Mucosa of rectum (tissue), 2 donors: Measurements from ENCODE around the gene ALOXE3.

Experiments used
- H3K27ac ChIP-seq, 2 donors: one replicate each; pipeline ENCODE4 v1.7.0; 2013; ENCODE audit warnings: inconsistent platforms in 2 of 2, low read depth in 2 of 2, low read length in 2 of 2
- H3K27me3 ChIP-seq, 2 donors: one replicate each; pipeline ENCODE4 v1.7.0; 2013; ENCODE audit warnings: low read length in 2 of 2; ENCODE audit not compliant: control insufficient read depth in 2 of 2, insufficient read depth in 2 of 2
- H3K36me3 ChIP-seq, 2 donors: one replicate each; pipeline ENCODE4 v1.7.0; 2013; ENCODE audit warnings: low read length in 2 of 2; ENCODE audit not compliant: control insufficient read depth in 2 of 2, insufficient read depth in 2 of 2
- H3K4me1 ChIP-seq, 2 donors: one replicate each; pipeline ENCODE4 v1.7.0; 2013; ENCODE audit warnings: low read length in 2 of 2, mild to moderate bottlenecking in 1 of 2; ENCODE audit not compliant: control insufficient read depth in 2 of 2, insufficient read depth in 2 of 2
- H3K4me3 ChIP-seq, 2 donors: one replicate each; pipeline ENCODE4 v1.7.0; 2013; ENCODE audit warnings: low read length in 2 of 2
- H3K9ac ChIP-seq, 2 donors: one replicate each; pipeline ENCODE4 v1.7.0; 2013; ENCODE audit warnings: low read length in 2 of 2, low read depth in 1 of 2, mild to moderate bottlenecking in 1 of 2
- H3K9me3 ChIP-seq, 2 donors: one replicate each; pipeline ENCODE4 v1.7.0; 2013; ENCODE audit warnings: low read length in 2 of 2; ENCODE audit not compliant: control insufficient read depth in 2 of 2
- donor health status: healthy.
- donor health status: Normal muscosa, but diverticular disease.

ALOXE3 gene

DNA sequence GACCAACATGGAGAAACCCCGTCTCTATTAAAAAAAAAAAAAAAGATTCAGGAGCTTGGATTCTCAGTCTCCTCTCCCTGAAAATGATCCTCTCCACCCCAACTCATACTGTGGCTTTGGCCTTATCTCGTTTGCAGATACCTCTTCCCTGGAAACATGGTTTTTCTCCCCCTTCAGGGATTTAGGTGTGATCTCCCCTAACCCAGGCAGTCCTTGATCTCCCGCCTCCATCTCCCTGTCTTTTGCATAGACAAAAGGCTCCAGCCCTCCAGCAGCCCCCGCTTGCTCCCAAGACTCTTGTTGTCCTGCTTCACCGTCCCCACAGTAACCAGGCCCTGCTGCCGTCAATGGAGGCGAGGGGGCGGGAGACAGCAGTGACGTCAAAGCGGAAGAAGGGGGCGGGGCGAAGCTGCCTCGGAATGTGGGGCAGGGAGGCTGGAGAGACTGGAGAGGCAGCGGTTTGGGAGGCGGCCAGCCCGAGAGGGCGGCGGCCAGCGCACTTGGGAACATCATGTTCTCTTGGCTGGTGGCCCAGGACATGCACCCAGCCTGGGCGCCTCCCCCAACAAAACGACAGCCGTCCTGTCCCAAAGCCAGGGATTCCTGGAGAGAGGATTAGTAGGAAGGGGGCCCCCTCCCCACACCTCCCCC, 35.8 kb upstream of the ALOXE3 start:
- H3K36me3 ChIP-seq = peaks cover 15 to 19% of the 10 kb centered on the region in 2 donors

DNA sequence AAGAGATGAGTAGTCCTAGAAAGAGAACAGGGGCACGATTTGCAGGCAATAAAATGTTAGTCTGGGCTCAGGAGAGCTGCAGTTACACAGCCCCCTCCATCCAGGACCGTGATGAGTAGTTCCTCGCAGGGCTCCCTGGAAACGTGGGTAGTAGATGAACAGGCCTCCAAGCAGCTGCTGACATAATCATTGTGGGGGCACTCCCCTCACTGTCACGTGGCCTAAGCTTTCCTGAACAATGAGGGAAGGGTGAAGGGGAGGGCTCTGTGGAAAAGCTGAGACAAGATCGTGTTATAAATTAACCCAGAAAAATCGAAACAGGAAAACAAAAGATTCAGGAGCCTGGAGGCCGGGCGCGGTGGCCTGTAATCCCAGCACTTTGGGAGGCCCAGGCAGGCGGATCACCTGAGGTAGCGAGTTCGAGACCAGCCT, 35.2 kb upstream of the ALOXE3 start:
- Histone ChIP-seq H3K4me3 (peak overlapping the region; percentile 60 to 89), H3K9me3 (no peaks in the 10 kb centered on the region), H3K27me3 (no peaks in the 10 kb centered on the region), H3K4me1 (peaks cover 54 to 58% of the 10 kb centered on the region in 2 donors), H3K9ac (peak overlapping the region; percentile 82 to 95), H3K27ac (peak overlapping the region; percentile 98 to 100), H3K36me3 (peaks cover 19 to 23% of the 10 kb centered on the region in 2 donors)

More for the DNA sequence above, 35.8 kb upstream of the ALOXE3 start:
- H3K9me3 ChIP-seq = no peaks in the 10 kb centered on the region
- peak overlapping the region; percentile 95 to 99 for H3K4me3 ChIP-seq
- peak overlapping the region; percentile 98 to 100 for H3K27ac ChIP-seq
- no peaks in the 10 kb centered on the region for H3K27me3 ChIP-seq
- peak overlapping the region; percentile 97 to 100 for H3K9ac ChIP-seq
- H3K4me1 ChIP-seq = peaks cover 56 to 62% of the 10 kb centered on the region in 2 donors

DNA sequence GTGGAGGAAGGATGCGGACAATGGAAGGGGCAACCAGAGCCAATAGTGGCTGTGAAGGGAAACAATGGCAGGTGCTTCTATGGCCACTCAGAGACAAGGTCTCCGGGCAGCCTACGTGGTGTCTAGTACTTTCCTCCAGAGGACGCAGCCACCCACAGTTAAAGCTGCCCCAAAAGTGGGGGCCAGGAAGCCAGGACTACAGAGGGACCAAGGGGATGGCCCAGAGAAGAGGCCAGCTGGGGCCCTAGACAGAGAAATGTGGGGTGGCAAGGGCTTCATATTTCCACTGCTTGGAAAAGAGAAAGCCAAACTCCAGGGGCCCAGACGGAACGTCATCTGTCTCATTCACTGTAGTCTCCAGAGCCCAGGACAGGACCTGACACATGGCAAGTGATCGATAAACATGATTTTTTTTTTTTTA, 34.7 kb upstream of the ALOXE3 start:
- Histone ChIP-seq H3K4me3 (peak overlapping the region; percentile 33 to 89), H3K36me3 (peaks cover 24 to 28% of the 10 kb centered on the region in 2 donors), H3K27ac (peak overlapping the region; percentile 98 to 100), H3K4me1 (peaks cover 51 to 56% of the 10 kb centered on the region in 2 donors), H3K27me3 (no peaks in the 10 kb centered on the region), H3K9ac (peak overlapping the region; percentile 78 to 95), H3K9me3 (no peaks in the 10 kb centered on the region)

DNA sequence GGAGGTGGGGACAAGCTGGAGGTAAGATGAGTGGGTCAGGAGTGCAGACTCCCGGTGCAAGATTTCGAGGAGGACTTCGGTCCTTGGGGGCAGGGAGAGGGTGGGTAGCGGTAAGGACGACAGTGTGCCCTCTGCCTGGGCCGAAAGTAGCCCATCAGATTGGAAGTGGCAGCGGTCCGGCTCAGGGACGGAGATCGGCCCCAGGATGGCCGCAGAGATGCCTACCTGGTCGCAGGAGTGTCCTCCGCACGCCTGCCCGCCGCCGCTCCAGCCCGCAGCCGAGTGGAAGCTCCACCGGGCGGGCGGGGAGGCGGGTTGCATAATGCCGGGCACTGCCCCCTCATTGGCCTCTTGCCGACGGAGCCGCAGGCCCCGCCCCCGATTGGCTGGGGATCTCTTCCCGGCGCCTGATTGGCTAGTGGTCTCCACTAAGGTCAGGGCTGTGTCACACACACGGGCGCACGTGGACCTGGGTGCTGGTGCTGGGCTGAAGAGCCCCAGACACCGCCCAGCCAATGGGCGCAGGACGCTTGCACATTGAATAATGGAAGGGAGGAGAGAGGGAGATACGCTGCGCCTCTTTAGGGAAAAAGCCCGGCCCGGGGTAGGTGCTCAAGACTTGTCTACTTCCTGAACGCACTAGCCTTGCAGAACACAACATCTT, 33.9 kb upstream of the ALOXE3 start, which contains the start of gene PER1:
Gene PER1, minus strand, starts transcription at position 293 of the 664 bp plus-strand sequence. CDS start 1,698 bp downstream, outside the sequence.
- H3K27ac ChIP-seq = peak within 1 kb of the TSS; percentile 98 to 100
- peaks cover 32 to 36% of the 10 kb centered on the region in 2 donors for H3K36me3 ChIP-seq
- H3K9ac ChIP-seq = peak within 1 kb of the TSS; percentile 95 to 99
- H3K9me3 ChIP-seq = no peaks in the 10 kb centered on the region
- H3K4me1 ChIP-seq = peaks cover 51 to 56% of the 10 kb centered on the region in 2 donors
- no peaks in the 10 kb centered on the region for H3K27me3 ChIP-seq
- peak within 1 kb of the TSS; percentile 74 to 89 for H3K4me3 ChIP-seq

DNA sequence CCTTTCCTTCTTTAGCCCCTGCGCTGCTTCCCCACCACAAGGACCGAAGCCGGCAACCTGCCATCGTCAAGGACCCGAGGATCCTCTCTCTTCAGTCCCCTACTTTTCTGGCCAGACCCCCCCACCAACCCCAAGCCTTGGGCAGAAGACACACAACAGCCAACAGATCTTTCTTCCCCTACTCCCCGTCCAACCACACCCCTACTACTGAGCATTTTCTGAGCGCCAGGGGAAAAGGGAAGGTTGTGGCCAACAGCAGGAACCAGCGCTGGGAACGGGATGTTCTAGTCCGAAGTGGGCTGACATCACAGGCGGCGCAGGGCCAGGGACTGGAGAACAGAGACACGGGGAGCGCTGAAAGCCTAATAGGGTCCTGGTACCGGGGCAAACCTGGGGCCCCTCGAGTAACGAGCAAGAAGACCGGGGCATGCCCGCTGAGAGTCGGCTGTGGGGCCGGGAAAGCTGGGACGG, 33.4 kb upstream of the ALOXE3 start:
- no peaks in the 10 kb centered on the region for H3K9me3 ChIP-seq
- peak overlapping the region; percentile 98 to 100 for H3K27ac ChIP-seq
- H3K4me1 ChIP-seq = peaks cover 46 to 50% of the 10 kb centered on the region in 2 donors
- no peaks in the 10 kb centered on the region for H3K27me3 ChIP-seq
- H3K36me3 ChIP-seq = peaks cover 37 to 42% of the 10 kb centered on the region in 2 donors
- H3K9ac ChIP-seq = peak overlapping the region; percentile 95 to 99
- peak overlapping the region; percentile 74 to 89 for H3K4me3 ChIP-seq

DNA sequence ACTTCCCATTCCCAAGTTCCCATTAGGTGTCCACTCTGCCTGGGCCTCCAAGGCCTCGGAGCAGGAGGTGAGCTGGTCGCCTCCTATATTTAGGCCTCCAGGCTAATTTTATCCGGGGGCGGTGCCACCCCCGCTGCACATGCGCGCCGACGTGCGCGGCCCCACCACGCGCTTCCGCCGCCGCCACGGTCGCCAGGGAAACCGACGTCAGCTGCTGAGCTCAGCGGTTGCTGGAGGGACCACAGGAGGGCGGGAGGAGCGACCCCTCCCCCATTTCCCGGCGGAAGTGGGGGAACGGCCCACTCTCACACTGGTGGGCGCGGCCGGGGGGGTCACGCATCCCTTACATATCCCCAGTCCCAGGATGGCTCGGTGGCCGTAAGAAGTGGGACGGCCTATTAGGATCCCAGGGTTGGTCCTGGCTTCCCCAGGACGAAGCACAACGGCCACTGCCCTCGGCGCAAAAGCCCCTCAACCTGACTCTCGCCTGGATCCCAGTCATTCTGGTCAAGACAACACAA, 32.9 kb upstream of the ALOXE3 start:
- Histone ChIP-seq H3K4me1 (peaks cover 45 to 50% of the 10 kb centered on the region in 2 donors), H3K9ac (peak overlapping the region; percentile 95 to 99), H3K9me3 (no peaks in the 10 kb centered on the region), H3K27ac (peak overlapping the region; percentile 98 to 100), H3K27me3 (no peaks in the 10 kb centered on the region), H3K4me3 (peak overlapping the region; percentile 74 to 89), H3K36me3 (peaks cover 42 to 46% of the 10 kb centered on the region in 2 donors)

DNA sequence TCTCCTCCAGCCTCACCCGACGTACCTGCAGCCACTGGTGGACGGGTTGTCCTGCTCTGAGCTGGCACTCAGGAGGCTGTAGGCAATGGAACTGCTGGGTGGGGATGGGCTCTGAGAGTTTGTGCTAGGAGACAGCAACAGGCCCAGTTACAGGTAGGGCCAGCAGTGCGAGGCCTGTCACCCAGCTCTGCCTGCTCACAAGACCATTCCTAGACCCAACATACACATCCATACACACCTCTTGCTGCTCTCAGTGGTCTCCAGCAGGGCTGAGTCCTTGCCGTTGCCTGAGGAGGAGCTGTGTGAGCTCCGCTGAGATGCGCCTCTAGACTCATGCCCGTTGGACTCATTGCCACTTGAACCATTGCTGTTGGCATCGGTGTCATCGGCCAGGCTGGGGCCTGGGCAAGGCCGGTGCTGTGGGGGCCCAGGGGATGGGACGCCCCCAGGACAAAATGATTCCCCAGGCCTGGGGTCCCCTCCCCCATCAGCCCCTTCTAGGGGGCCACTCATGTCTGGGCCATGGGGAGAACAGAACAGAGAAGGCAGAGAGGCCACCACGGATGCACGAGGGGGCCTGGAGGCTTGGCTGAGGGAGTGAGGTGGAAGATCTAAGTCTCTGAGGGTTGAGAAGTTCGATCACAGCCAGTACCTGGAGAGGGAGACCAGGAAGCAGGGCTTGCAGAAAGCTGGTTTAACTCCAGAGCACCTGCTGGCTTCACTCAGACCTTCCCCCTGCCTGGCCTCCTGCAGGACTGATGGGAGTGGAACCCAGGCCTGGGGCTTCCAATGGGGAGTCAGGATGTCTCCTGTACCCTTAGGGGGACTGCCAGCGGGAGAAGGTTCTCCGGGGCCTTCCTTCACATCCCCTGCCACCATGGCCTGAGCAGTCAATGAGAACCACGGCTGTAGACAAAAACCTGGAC, 32.1 kb upstream of the ALOXE3 start:
- peaks cover 50 to 52% of the 10 kb centered on the region in 2 donors for H3K36me3 ChIP-seq
- peaks cover 40 to 46% of the 10 kb centered on the region in 2 donors for H3K4me1 ChIP-seq

DNA sequence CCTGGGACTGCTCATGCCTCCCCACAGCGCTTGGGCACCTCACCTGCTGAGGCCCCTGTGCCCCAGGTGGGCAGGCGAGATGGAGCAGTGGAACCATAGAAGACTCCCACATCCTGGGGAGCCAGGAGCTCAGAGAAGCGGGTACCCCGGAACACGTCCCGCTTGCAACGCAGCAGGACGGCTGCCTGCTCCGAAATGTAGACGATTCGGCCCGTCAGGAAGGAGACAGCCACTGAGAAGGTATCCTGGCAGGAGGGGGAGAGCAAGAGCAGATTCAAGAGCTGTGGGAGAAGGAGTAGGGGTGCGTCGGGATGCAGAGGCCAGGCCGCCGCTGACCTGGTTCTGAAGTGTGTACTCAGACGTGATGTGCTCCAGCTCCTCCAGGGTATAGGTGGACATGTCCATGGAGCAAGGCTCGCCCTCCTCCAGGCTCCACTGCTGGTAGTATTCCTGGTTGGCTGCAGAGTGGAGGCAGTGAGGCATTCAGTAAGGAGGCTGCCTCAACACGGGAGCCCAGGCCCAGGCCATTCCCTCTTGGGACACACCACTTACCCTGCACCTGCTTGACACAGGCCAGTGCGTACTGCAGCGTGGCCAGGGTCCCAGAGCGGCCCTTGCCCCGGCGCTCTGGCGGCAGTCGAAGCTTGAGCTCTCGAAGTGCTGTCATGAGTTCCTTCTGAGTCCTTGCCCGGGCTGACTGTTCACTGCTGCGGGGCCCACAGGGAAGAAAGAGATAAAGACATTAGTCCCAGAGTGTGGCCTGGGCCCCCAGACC, 31.3 kb upstream of the ALOXE3 start:
- Histone ChIP-seq H3K27ac (no peak overlapping the region), H3K36me3 (peaks cover 53% of the 10 kb centered on the region in 2 donors), H3K4me1 (peaks cover 31 to 37% of the 10 kb centered on the region in 2 donors), H3K9ac (no peak overlapping the region), H3K27me3 (no peaks in the 10 kb centered on the region), H3K9me3 (no peaks in the 10 kb centered on the region), H3K4me3 (no peak overlapping the region)

More for the DNA sequence above, 32.1 kb upstream of the ALOXE3 start:
- Histone ChIP-seq H3K27ac (peak overlapping the region; percentile 98 to 100), H3K4me3 (peak overlapping the region; percentile 4 to 89), H3K9ac (peak overlapping the region; percentile 74 to 95), H3K9me3 (no peaks in the 10 kb centered on the region), H3K27me3 (no peaks in the 10 kb centered on the region)

DNA sequence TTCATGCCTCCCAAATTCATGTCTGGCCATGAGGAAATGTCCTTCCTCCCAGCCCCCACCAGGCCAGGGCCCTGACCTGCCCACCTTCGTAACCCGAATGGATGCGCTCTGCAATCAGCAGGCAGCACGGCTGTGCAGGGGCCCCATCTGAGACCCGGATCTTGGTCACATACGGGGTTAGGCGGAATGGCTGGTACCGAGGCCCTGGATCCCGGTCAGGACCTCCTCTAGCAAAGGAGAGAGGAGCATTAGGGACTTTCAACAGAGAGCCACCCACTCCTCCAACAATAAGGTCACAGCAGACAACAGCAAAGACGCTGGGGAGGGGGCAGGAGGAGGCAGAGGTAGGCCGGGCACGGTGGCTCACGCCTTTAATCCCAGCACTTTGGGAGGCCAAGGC, 30.2 kb upstream of the ALOXE3 start:
- Histone ChIP-seq H3K9ac (no peak overlapping the region), H3K27me3 (no peaks in the 10 kb centered on the region), H3K4me3 (no peak overlapping the region), H3K36me3 (peaks cover 64% of the 10 kb centered on the region in 2 donors), H3K4me1 (peaks cover 28 to 29% of the 10 kb centered on the region in 2 donors), H3K9me3 (no peaks in the 10 kb centered on the region), H3K27ac (no peak overlapping the region)
